ENCODE data around the gene ARL2BP.

GRCh38 chr16:57258910-57259475 is 13.9 kb downstream of the ARL2BP start:
- TF ChIP-seq JUND (IDR thresholded peaks at IDR 0.05; ENCODE audit: low read depth, low read length) (no peak), CTCF (IDR thresholded peaks at IDR 0.05 in 2 of 3, conservative IDR thresholded peaks at IDR 0.05 in 1 of 3; ENCODE audit: control insufficient read depth in 2 of 3, extremely low read depth in 1 of 3, insufficient read depth in 1 of 3, low read depth in 3 of 3, low read length in 3 of 3) (no peak), REST (IDR thresholded peaks at IDR 0.05; ENCODE audit: low read depth, low read length) (no peak), HDAC2 (IDR thresholded peaks at IDR 0.05) (no peak), ETV6 (conservative IDR thresholded peaks at IDR 0.05 in 1 of 2, IDR thresholded peaks at IDR 0.05 in 1 of 2; ENCODE audit: borderline replicate concordance in 1 of 2, low read depth in 1 of 2) (no peak), FOS (IDR thresholded peaks at IDR 0.05; ENCODE audit: borderline replicate concordance, extremely low read depth, insufficient read length) (no peak), SREBF1 (IDR thresholded peaks at IDR 0.05; ENCODE audit: low read length) (no peak)
